ENCODE results near the gene STH. TPM values are rescaled to one million over a fixed set of nuclear protein-coding genes. Genes with fewer than 3 reads are reported as not detected.

Gene STH
- total and polyA plus RNA-seq, 2 of the 4 experiments (the other 2 are of a cell fraction) = not detected

- H3K27me3 ChIP-seq (ENCODE audit: control insufficient read depth, insufficient read depth, low read length) = no peaks in the 10 kb centered on the region
- no peak overlapping the region for H3K27ac ChIP-seq (ENCODE audit: insufficient read depth, low read length)
- H4K91ac ChIP-seq (ENCODE audit: insufficient read depth, low read depth, low read length) = no peak overlapping the region
- H2BK120ac ChIP-seq (ENCODE audit: low read depth, low read length) = no peak overlapping the region
- no peak overlapping the region for H4K8ac ChIP-seq (ENCODE audit: low read depth in 2 of 2, low read length in 2 of 2)
- H3K4ac ChIP-seq (ENCODE audit: low read depth, low read length) = no peak overlapping the region
- 83% methylated on average over 6 of the region's 14 CpGs; no CpG with 5 or more reads in 1 of the 2 experiments for WGBS, 2 experiments (ENCODE audit: extremely low coverage in 2 of 2, insufficient read length in 1 of 2)
- no peaks in the 10 kb centered on the region for H3K9me3 ChIP-seq (ENCODE audit: control insufficient read depth, insufficient read depth, low read length)
- H2BK5ac ChIP-seq (ENCODE audit: low read depth, low read length, poor library complexity, severe bottlenecking) = no peak overlapping the region
- no peak overlapping the region for H2BK15ac ChIP-seq (ENCODE audit: low read depth, low read length)
- H3K4me3 ChIP-seq (ENCODE audit: insufficient read depth, low read depth, low read length) = no peak overlapping the region
- H2AK5ac ChIP-seq (ENCODE audit: low read depth, low read length) = no peak overlapping the region
- no peak overlapping the region for H3K56ac ChIP-seq (ENCODE audit: extremely low read depth, insufficient read depth, low read length)
- H3K18ac ChIP-seq (ENCODE audit: low read depth, low read length) = no peak overlapping the region
- peaks cover 25% of the 10 kb centered on the region for H3K36me3 ChIP-seq (ENCODE audit: control insufficient read depth, insufficient read depth, low read length)
- BruUV-seq (replicated peaks) = no TSS peak
- no peak overlapping the region for H3K23ac ChIP-seq (ENCODE audit: low read depth, low read length)
- POLR2A ChIA-PET (ENCODE audit: unreplicated experiment) = no interaction called here
- TF ChIP-seq RFX5 (IDR thresholded peaks at IDR 0.05; ENCODE audit: low read depth, low read length) (no peak), CHD1 (IDR thresholded peaks at IDR 0.05; ENCODE audit: low read depth, low read length) (no peak), CEBPB (IDR thresholded peaks at IDR 0.05; ENCODE audit: low read depth, low read length) (no peak), POLR2A (IDR thresholded peaks at IDR 0.05; ENCODE audit: low read depth, low read length) (no peak), MAZ (IDR thresholded peaks at IDR 0.05; ENCODE audit: borderline replicate concordance, low read depth, low read length) (no peak), ELK1 (IDR thresholded peaks at IDR 0.05; ENCODE audit: borderline replicate concordance, low read depth, low read length) (no peak), SMC3 (IDR thresholded peaks at IDR 0.05; ENCODE audit: low read depth, low read length) (no peak), MAFK (IDR thresholded peaks at IDR 0.05; ENCODE audit: low read depth, low read length) (no peak), BHLHE40 (IDR thresholded peaks at IDR 0.05; ENCODE audit: low read depth, low read length) (no peak), FOS (IDR thresholded peaks at IDR 0.05; ENCODE audit: low read depth, low read length) (no peak), MXI1 (IDR thresholded peaks at IDR 0.05; ENCODE audit: borderline replicate concordance, low read depth, low read length) (no peak), CTCF (conservative IDR thresholded peaks at IDR 0.05; ENCODE audit: low read depth, low read length) (no peak), RCOR1 (IDR thresholded peaks at IDR 0.05; ENCODE audit: insufficient replicate concordance, low read length) (no peak), USF2 (IDR thresholded peaks at IDR 0.05; ENCODE audit: low read depth, low read length) (no peak), RAD21 (IDR thresholded peaks at IDR 0.05; ENCODE audit: low read length) (no peak), NFE2L2 (IDR thresholded peaks at IDR 0.05; ENCODE audit: low read depth, low read length) (no peak)
- ATAC-seq (ENCODE audit: low read depth) = no peak
- H3K14ac ChIP-seq (replicated peaks; ENCODE audit: low read depth, low read length) = no peak overlapping the region
- peaks cover 10% of the 10 kb centered on the region for H3K9me1 ChIP-seq (ENCODE audit: insufficient read depth, low read length)
- no peak overlapping the region for H3K4me2 ChIP-seq (ENCODE audit: low read depth, low read length)
- dilution Hi-C loops (cut with HindIII; ENCODE audit: low sequenced_read_pairs, unreplicated experiment) = no loop called here
- no peak overlapping the region for H2AK9ac ChIP-seq (replicated peaks; ENCODE audit: low read depth, low read length, poor library complexity)
- DNase-seq = no peak
- intact Hi-C loops (cut with micrococcal nuclease) = no loop called here
- H2AFZ ChIP-seq (replicated peaks; ENCODE audit: low read length, poor library complexity) = no peak overlapping the region
- in situ Hi-C loops (cut with MboI; ENCODE audit: low sequenced_read_pairs) = no loop called here
- CTCF ChIA-PET = no interaction called here
- H3K4me1 ChIP-seq (ENCODE audit: control insufficient read depth, insufficient read depth, low read length) = no peaks in the 10 kb centered on the region
- no peak overlapping the region for H4K5ac ChIP-seq (ENCODE audit: low read depth, low read length)
- peaks cover 4% of the 10 kb centered on the region for H4K20me1 ChIP-seq (ENCODE audit: insufficient read depth, low read length)
- H3K9ac ChIP-seq (ENCODE audit: low read depth, low read length) = no peak overlapping the region
- no peak overlapping the region for H2BK20ac ChIP-seq (ENCODE audit: low read depth, low read length)
- H3K79me1 ChIP-seq (ENCODE audit: low read depth in 1 of 2, low read length in 2 of 2) = peaks cover 0 to 19% of the 10 kb centered on the region in 2 experiments; a peak in 2 of 4 replicates
Measured at GRCh38 chr17:46024590-46024989, 25.5 kb downstream of the STH start.

All from IMR-90 (cell line).